GM04503 (cell line): ENCODE data around the gene CCDC183.
A peak's percentile ranks its signal among the peaks of the same experiment; 100 is the strongest.
"Not testable (repeated sequence)": the region's sequence is repeated elsewhere in the genome, so short reads cannot be mapped to it uniquely, and the experiment has no call there.

ENCODE experiments used
- DNase-seq: peaks from one replicate; pipeline ENCODE4 v3.0.0-alpha.2; 2012; ENCODE audit warnings: low read depth

CCDC183 gene

DNA sequence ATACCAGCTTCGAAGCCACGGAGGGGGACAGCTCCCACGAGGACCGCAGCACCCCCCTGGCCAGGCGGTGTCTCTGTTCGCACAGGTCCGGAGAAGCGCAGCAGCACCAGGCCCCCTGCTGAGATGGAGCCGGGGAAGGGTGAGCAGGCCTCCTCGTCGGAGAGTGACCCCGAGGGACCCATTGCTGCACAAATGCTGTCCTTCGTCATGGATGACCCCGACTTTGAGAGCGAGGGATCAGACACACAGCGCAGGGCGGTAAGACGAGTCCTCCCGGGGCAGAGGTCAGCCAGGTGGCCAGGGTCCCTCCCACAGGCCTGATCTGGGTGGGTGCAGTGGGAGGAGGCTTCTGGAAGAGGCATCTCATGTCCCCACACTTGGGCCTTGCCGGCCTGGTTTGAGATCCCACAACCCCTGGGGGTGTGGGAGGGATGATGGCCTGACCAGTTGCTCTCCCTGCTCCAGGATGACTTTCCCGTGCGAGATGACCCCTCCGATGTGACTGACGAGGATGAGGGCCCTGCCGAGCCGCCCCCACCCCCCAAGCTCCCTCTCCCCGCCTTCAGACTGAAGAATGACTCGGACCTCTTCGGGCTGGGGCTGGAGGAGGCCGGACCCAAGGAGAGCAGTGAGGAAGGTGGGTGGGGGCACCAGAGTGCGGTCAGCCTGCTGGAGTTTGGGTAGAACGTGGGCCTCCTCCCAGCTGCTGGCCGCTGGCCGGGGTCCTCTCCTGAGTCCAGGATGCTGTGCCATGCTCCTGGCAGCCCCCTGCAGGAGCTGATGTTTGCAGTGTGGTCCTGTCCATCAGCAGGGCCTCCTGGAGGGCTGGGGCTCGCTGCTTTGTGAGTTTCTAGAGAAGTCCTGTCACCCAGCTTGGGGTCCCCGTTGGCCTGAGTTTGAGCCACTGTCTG lies 43.3 kb downstream of the CCDC183 start:
- no peak for DNase-seq

- no peak for DNase-seq
Observed at GRCh38 chr9:136840140-136840876, 44.2 kb downstream of the CCDC183 start.

DNA sequence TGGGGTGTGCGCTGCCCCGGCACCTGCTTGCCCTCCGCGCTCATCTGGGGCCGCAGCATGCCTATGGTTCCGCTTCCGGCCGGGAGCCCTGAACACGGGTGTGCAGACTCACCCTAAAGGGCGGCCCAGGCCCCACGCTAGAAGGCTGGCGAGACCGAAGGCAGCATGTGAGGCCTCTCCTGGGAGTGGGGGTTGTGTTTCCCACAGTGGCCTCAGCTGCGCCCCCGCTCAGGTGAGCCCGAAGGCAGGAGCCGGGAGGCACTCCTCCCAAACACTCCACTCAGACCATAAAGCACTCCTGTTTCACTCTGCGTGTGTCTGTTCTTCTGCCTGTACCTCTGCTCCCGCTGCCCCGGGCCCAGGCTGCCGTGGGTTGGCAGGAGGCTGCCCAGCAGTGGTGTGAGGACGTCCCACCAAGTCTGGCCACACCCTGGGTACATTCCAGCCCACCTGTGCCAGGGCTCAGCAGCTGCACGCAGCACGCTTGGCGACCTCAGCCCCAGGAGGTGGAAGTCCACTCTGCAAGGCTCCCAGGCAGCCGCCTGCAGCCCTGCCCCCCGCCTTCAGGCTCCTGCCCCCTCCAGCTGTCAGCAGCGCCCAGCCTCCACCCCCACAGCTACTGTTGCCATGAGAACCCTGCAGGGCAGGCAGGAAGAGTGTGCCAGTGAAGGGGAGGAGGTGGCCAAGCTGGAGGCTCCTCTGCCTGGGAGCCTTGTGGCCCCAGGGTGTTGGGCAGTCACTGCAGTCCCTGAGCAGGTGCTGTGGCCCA lies 44.9 kb downstream of the CCDC183 start:
- no peak for DNase-seq

- DNase-seq: not testable (repeated sequence)
Observed at GRCh38 chr9:136841646-136842379, 45.7 kb downstream of the CCDC183 start.

- DNase-seq: not testable (repeated sequence)
Observed at GRCh38 chr9:136842380-136842948, 46.3 kb downstream of the CCDC183 start, which contains the start of gene AJM1. Gene AJM1, plus strand, starts transcription at chr9:136842478. Its CDS starts 1,937 bp downstream, at chr9:136844415.

DNA sequence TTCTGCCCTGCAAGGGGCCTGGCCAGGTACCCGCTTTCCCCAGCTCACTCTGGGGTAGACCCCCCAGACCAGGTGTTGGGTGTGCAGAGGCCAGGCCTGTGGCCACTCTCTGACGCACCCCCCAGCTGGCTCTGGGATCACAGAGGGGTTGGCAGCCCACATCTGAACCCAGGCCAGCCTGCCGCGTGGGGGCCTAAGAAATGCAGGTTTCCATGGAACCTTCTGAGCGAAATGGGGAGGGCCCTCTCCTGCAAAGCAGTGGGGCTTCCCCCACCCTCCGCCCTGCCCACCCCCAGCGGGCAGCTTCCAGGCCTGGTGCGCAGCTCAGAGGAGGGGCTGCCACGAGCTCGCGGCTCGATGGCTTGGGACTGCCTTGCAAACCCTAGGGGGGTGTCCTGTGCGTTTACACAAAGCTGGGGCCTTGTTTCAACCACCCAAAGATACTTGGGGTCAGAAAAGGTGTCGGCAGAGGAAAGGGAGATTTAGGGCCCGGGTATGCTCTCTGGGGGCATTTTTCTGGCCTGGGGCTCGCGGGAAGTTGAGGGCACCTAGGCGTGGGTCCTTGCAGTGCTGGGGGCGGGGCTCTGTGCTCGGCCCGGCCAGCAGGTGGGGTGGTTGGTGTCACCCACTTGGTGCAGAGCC lies 47.1 kb downstream of the CCDC183 start:
- not testable (repeated sequence) for DNase-seq

DNA sequence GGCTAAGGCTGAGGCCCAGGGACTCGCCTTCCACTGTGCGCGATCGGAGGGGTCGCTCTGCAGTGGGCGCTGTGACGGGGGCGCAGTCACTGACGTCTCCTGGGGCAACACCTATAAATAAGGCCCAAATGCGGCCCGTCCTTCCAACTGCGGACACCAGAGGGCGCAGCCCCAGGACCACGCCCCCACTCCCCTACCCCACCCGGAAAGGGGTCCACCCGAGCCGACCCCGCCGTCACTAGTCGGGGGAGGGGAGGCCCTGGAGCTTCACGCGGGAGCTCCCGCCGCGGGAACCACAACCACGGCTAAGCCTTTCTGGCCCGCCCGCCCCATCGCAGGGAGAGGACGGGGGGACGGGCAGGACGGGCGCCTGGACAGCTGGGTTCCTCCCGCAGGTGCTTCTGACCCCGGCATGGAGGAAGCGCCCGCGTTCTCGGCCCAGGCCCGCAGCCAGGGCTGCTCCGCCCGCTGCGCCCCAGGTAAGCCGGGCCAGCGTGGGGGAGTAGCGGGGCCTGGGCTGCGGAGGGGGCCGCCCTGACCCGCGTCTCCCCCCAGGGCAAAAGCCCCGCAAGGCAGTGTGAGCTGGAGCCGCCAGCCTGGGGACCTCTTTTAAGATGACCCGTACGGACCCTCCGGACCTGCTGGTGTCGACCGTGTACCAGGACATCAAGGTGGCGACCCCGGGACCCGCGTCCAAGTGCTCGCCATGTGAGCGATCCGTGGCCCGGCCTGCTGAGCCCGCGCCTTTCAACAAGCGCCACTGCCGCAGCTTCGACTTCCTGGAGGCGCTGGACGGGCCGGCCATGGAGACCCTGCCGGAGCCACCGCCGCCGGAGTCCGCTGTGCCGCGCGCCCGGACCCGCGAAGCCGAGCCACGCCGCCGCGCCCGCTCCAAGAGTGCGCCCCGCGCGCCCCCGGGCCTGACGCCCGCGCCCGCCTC lies 47.9 kb downstream of the CCDC183 start:
- not testable (repeated sequence) for DNase-seq

- DNase-seq: no peak
Observed at GRCh38 chr9:136844761-136845464, 48.8 kb downstream of the CCDC183 start.

DNA sequence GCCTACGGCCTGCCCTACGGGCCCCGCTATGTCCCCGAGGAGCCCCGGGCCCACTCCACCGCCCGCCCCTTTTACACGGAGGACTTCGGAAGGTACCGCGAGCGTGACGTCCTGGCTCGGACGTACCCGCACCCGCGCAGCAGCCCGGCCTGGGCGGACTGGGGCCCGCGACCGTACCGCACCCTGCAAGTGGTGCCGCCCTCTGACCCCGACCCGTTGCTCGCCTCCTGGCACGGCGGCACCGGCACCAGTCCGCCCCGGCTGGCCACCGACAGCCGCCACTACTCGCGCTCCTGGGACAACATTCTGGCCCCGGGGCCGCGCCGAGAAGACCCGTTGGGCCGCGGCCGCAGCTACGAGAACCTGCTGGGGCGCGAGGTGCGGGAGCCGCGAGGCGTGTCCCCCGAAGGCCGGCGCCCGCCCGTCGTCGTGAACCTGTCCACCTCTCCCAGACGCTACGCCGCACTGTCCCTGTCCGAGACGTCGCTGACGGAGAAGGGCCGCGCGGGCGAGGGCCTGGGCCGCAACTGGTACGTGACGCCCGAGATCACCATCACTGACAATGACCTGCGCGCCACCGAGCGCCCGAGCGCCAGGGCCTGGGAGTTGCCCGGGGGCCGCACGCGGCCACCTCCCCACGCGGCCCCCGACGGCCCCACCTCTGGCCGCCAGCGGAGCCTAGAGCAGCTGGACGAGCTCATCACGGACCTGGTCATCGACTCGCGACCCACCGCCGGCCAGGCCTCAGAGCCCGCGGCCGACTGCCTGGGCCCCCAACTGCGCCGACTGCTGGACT lies 49.5 kb downstream of the CCDC183 start:
- DNase-seq: no peak

DNA sequence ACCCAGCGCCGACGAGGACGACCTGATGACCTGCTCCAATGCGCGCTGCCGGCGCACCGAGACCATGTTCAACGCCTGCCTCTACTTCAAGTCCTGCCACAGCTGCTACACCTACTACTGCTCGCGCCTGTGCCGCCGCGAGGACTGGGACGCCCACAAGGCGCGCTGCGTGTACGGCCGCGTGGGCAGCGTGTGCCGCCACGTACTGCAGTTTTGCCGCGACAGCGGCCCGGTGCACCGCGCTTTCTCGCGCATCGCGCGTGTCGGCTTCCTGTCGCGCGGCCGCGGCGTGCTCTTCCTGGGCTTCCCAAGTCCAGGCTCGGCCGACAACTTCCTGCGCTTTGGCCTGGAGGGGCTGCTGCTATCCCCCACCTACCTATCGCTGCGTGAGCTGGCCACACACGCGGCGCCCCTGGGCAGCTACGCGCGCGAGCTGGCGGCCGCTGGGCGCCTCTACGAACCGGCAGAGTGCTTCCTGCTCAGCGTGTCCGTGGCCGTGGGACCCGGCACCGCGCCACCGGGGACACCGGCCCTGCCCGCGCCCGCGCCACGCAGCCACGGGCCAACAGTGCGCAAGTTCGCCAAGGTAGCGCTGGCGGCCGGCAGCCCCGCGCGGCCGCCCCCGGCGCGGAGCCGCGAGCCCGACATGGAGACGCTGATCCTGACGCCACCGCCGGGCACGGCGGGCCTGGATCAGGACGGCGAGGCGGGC lies 50.4 kb downstream of the CCDC183 start:
- no peak for DNase-seq

GRCh38 chr9:136847088-136847825 lies 51.1 kb downstream of the CCDC183 start:
- DNase-seq: no peak

GRCh38 chr9:136847826-136848392 lies 51.8 kb downstream of the CCDC183 start:
- no peak for DNase-seq

DNA sequence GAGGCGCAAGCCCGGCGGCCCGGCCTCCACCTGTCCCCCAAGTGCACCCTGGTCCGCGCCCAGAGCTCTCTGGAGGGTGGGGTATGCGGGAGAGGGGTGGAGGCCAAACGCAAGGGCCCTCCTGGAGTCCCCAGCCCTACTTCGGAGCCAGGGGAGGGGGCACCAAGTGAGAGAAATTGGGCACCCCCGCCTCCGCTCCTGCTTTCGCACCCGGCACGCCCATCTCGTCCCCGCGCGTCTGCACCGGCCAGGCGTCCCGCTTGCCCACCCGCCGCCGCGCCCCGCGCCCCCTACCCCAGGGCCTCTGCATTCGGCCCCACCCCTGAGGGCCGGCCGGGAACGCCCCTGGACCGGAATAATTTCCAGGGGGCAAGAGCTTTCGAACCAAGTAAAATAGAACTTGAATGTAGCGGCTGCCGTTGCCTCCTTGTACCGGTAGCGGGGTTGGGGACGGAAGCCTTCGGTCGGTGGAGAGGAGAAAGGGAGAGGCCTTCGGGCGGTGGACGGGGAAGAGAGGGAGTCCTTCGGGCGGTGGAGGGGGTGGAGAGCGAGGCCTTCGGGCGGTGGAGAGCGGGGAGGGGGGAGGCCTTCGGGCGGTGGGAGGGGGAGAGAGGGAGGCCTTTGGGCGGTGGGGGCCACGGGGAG lies 52.4 kb downstream of the CCDC183 start:
- DNase-seq: no peak

GRCh38 chr9:136849038-136849959 lies 53.2 kb downstream of the CCDC183 start, which contains the start of gene PHPT1:
Gene PHPT1, plus strand, starts transcription at chr9:136849409. Its CDS starts 22 bp downstream, at chr9:136849431.
- DNase-seq: peak; percentile 85
